ENCODE data around the gene ZNF506.
"Not testable (repeated sequence)": the region's sequence is repeated elsewhere in the genome, so short reads cannot be mapped to it uniquely, and the experiment has no call there.

ZNF506 gene

GRCh38 chr19:19821366-19821951 is at the start of gene ZNF506:
Gene ZNF506 (minus strand): TSS chr19:19821750. CDS start chr19:19821603, 147 bp downstream.
- DNase-seq (ENCODE audit: low read depth, low spot score) = peak; percentile 99

- not testable (repeated sequence) for DNase-seq (ENCODE audit: low read depth, low spot score)
Observed at GRCh38 chr19:19870086-19870485, 48.5 kb upstream of the ZNF506 start.

GRCh38 chr19:19866611-19867248 is 45.2 kb upstream of the ZNF506 start:
- peak; percentile 23 for DNase-seq (ENCODE audit: low read depth, low spot score)

- DNase-seq (ENCODE audit: low read depth, low spot score) = peak; percentile 97
Observed at GRCh38 chr19:19865750-19866610, 44.4 kb upstream of the ZNF506 start, which contains the start of gene ZNF253. Gene ZNF253 (plus strand): TSS chr19:19865882. CDS start chr19:19865997, 115 bp downstream.

GRCh38 chr19:19860756-19861390 is 39.3 kb upstream of the ZNF506 start:
- DNase-seq (ENCODE audit: low read depth, low spot score) = no peak

GRCh38 chr19:19858751-19859150 is 37.2 kb upstream of the ZNF506 start:
- no peak for DNase-seq (ENCODE audit: low read depth, low spot score)

- DNase-seq (ENCODE audit: low read depth, low spot score) = not testable (repeated sequence)
Observed at GRCh38 chr19:19851740-19852139, 30.2 kb upstream of the ZNF506 start.

- DNase-seq (ENCODE audit: low read depth, low spot score) = no peak
Observed at GRCh38 chr19:19849056-19849455, 27.5 kb upstream of the ZNF506 start.

- DNase-seq (ENCODE audit: low read depth, low spot score) = no peak
Observed at GRCh38 chr19:19847781-19848180, 26.2 kb upstream of the ZNF506 start.

- no peak for DNase-seq (ENCODE audit: low read depth, low spot score)
Observed at GRCh38 chr19:19835560-19836038, 14.0 kb upstream of the ZNF506 start.

- DNase-seq (ENCODE audit: low read depth, low spot score) = no peak
Observed at GRCh38 chr19:19826875-19827274, 5.3 kb upstream of the ZNF506 start.

- no peak for DNase-seq (ENCODE audit: low read depth, low spot score)
Observed at GRCh38 chr19:19823916-19824315, 2.4 kb upstream of the ZNF506 start.

GRCh38 chr19:19821976-19822375 is 426 bp upstream of the ZNF506 start:
- DNase-seq (ENCODE audit: low read depth, low spot score) = peak; percentile 2

- DNase-seq (ENCODE audit: low read depth, low spot score) = no peak
Observed at GRCh38 chr19:19820774-19821320, 703 bp downstream of the ZNF506 start.

- no peak for DNase-seq (ENCODE audit: low read depth, low spot score)
Observed at GRCh38 chr19:19817357-19817756, 4.2 kb downstream of the ZNF506 start.

- no peak for DNase-seq (ENCODE audit: low read depth, low spot score)
Observed at GRCh38 chr19:19816679-19817078, 4.9 kb downstream of the ZNF506 start.

- not testable (repeated sequence) for DNase-seq (ENCODE audit: low read depth, low spot score)
Observed at GRCh38 chr19:19811999-19812398, 9.6 kb downstream of the ZNF506 start.

GRCh38 chr19:19805480-19805879 is 16.1 kb downstream of the ZNF506 start:
- DNase-seq (ENCODE audit: low read depth, low spot score) = no peak

- DNase-seq (ENCODE audit: low read depth, low spot score) = no peak
Observed at GRCh38 chr19:19788015-19788414, 33.5 kb downstream of the ZNF506 start.

- DNase-seq (ENCODE audit: low read depth, low spot score) = not testable (repeated sequence)
Observed at GRCh38 chr19:19785476-19785875, 36.1 kb downstream of the ZNF506 start.

- no peak for DNase-seq (ENCODE audit: low read depth, low spot score)
Observed at GRCh38 chr19:19782783-19783182, 38.8 kb downstream of the ZNF506 start.

Measured in astrocyte of the hippocampus (primary cell).